Measurements from ENCODE around the gene SEC23A. TPM values are rescaled to one million over a fixed set of nuclear protein-coding genes. Genes with fewer than 3 reads are reported as not detected.

The SEC23A gene
- total and polyA plus RNA-seq, 2 of the 13 experiments (the other 11 are each of a cell fraction or from before 2014, with no cell fraction given) = 403 to 887 TPM

- TF ChIP-seq HNRNPH1 (optimal IDR thresholded peaks at IDR 0.05; ENCODE audit: low read depth, low read length) (no peak), MBD4 (IDR thresholded peaks at IDR 0.05; ENCODE audit: borderline replicate concordance, low read length) (peak; percentile 100), ZNF101 (CRISPR knock-in tag; IDR thresholded peaks at IDR 0.05; ENCODE audit: borderline replicate concordance, low read depth) (peak; percentile 51; the same call in 1 of the 2 replicates), GATA4 (IDR thresholded peaks at IDR 0.05; ENCODE audit: borderline replicate concordance, low read depth) (peak; percentile 99), KAT2B (IDR thresholded peaks at IDR 0.05; ENCODE audit: borderline replicate concordance, low read depth, low read length) (peak; percentile 45; the same call in 1 of the 2 replicates), DZIP1 (CRISPR knock-in tag; IDR thresholded peaks at IDR 0.05) (no peak), ZFP91 (CRISPR knock-in tag; IDR thresholded peaks at IDR 0.05; ENCODE audit: borderline replicate concordance) (no peak), ZBTB43 (CRISPR knock-in tag; conservative IDR thresholded peaks at IDR 0.05) (peak; percentile 92), ZNF839 (CRISPR knock-in tag; IDR thresholded peaks at IDR 0.05; ENCODE audit: borderline replicate concordance) (no peak), GLI4 (CRISPR knock-in tag; IDR thresholded peaks at IDR 0.05; ENCODE audit: borderline replicate concordance) (0 out of 2 replicates have a peak, but pooled peaks have one; percentile 31), ZNF326 (CRISPR knock-in tag; IDR thresholded peaks at IDR 0.05; ENCODE audit: borderline replicate concordance) (no peak), ZNF83 (CRISPR knock-in tag; IDR thresholded peaks at IDR 0.05; ENCODE audit: borderline replicate concordance) (no peak), ZMYM2 (CRISPR knock-in tag; IDR thresholded peaks at IDR 0.05) (peak; percentile 41; the same call in 1 of the 2 replicates), KAT7 (CRISPR knock-in tag; IDR thresholded peaks at IDR 0.05; ENCODE audit: borderline replicate concordance) (no peak; the same call in 1 of the 2 replicates), MED1 (CRISPR knock-in tag; IDR thresholded peaks at IDR 0.05) (peak; percentile 98), POLR2G (IDR thresholded peaks at IDR 0.05; ENCODE audit: low read depth, low read length) (peak; percentile 52), GABPA (IDR thresholded peaks at IDR 0.05; ENCODE audit: low read depth, low read length) (no peak), GABPA (CRISPR knock-in tag; IDR thresholded peaks at IDR 0.05; ENCODE audit: low read depth) (peak; percentile 72), TEAD3 (CRISPR knock-in tag; optimal IDR thresholded peaks at IDR 0.05; ENCODE audit: borderline replicate concordance) (peak; percentile 92), ZNF674 (CRISPR knock-in tag; IDR thresholded peaks at IDR 0.05; ENCODE audit: low read depth) (no peak), HHEX (CRISPR knock-in tag; IDR thresholded peaks at IDR 0.05) (peak; percentile 98), NR3C1 (CRISPR knock-in tag; IDR thresholded peaks at IDR 0.05) (no peak), ASH2L (IDR thresholded peaks at IDR 0.05; ENCODE audit: insufficient read length, low read depth, low read length) (peak; percentile 99), POLR2AphosphoS5 (IDR thresholded peaks at IDR 0.05; ENCODE audit: low read depth, low read length) (no peak; the same call in 1 of the 2 replicates), FOXM1 (CRISPR knock-in tag; IDR thresholded peaks at IDR 0.05) (no peak)
These were observed 78.8 kb downstream of the SEC23A start (continued) for GRCh38 chr14:39023939-39024871.
